Gastrocnemius medialis (tissue), 4 donors: ENCODE results near the gene THSD7B. TPM values are rescaled to one million over a fixed set of nuclear protein-coding genes. Genes with fewer than 3 reads are reported as not detected.

Source experiments
- ATAC-seq, 2 donors: fragments of 150-250 bp; one replicate each; pipeline ENCODE4 v1.9.1; 2016
- DNase-seq, 2 donors: peaks; one replicate each; pipeline ENCODE4 v3.0.0-alpha.2; 2019
- H3K27ac ChIP-seq, 4 donors: fragments of 200-600 bp; sonication (generic); 1 replicate in 1 of 4; 2 replicates in 3 of 4; pipeline ENCODE4 v1.5.1; 2016 to 2018; ENCODE audit warnings: mild to moderate bottlenecking in 2 of 4, moderate library complexity in 1 of 4
- H3K27me3 ChIP-seq, 3 donors: fragments of 200-600 bp; sonication (generic) in 2 of 3; 1 replicate in 1 of 3; 2 replicates in 2 of 3; pipeline versions ENCODE4 v1.5.1 to v1.6.0; 2016 to 2019; ENCODE audit warnings: mild to moderate bottlenecking in 1 of 3, moderate library complexity in 1 of 3
- H3K36me3 ChIP-seq, 2 donors: fragments of 200-600 bp; sonication (generic) in 1 of 2; one replicate each; pipeline ENCODE4 v1.5.1; 2017 to 2018
- H3K4me1 ChIP-seq, 2 donors: fragments of 200-600 bp; sonication (generic) in 1 of 2; one replicate each; pipeline ENCODE4 v1.5.1; 2016 to 2017; ENCODE audit warnings: mild to moderate bottlenecking in 2 of 2
- H3K4me3 ChIP-seq, 4 donors: fragments of 200-600 bp; sonication (generic) in 3 of 4; 1 replicate in 1 of 4; 2 replicates in 3 of 4; pipeline ENCODE4 v1.5.1; 2016 to 2019; ENCODE audit warnings: mild to moderate bottlenecking in 2 of 4
- H3K9me3 ChIP-seq, 3 donors: fragments of 200-600 bp; sonication (generic) in 2 of 3; 1 replicate in 1 of 3; 2 replicates in 2 of 3; pipeline ENCODE4 v1.5.1; 2016 to 2019
- CTCF ChIP-seq, 5 experiments: fragments of 450-650 bp in 3 of 5; fragments of 200-600 bp in 2 of 5; sonication (generic) in 2 of 5; IDR thresholded peaks in 4 of 5; conservative IDR thresholded peaks in 1 of 5; 1 replicate in 4 of 5; 2 replicates in 1 of 5; pipeline ENCODE4 v1.5.1; 2016 to 2019; ENCODE audit warnings: antibody characterized with exemption in 5 of 5, mild to moderate bottlenecking in 3 of 5, moderate library complexity in 3 of 5
- POLR2A ChIP-seq, 2 donors: fragments of 450-650 bp; IDR thresholded peaks; one replicate each; pipeline ENCODE4 v1.6.1; 2017; ENCODE audit warnings: antibody characterized with exemption in 2 of 2, mild to moderate bottlenecking in 2 of 2, moderate library complexity in 2 of 2
- in situ Hi-C, 4 donors: fragments of 200-750 bp; cut with MboI; loops; one replicate each; pipeline versions ENCODE4 v1.15.0 to v1.8.0; 2017; ENCODE audit warnings: low sequenced_read_pairs in 4 of 4
- intact Hi-C: fragments of 100-400 bp; cut with DNase I; formaldehyde crosslinking; loops from one replicate; pipeline ENCODE4 v1.15.1; 2023; ENCODE audit warnings: low total_unique reads
- total RNA-seq, 4 donors: library from RNA; depleted of rRNA; stranded (reverse); fragments of >200 nt; gene quantifications; one replicate each; pipeline versions ENCODE4 v1.1.0 to v1.2.3, GENCODE V29; 2016

The THSD7B gene
- total RNA-seq, 4 donors from 2014 or later = not detected

GRCh38 chr2:136985044-136985443 is 219.7 kb downstream of the THSD7B start:
- no peak for ATAC-seq
- intact Hi-C loops = no loop called here
- TF ChIP-seq CTCF (IDR thresholded peaks at IDR 0.05 in 4 of 5, conservative IDR thresholded peaks at IDR 0.05 in 1 of 5) (no peak), POLR2A (IDR thresholded peaks at IDR 0.05) (no peak)

GRCh38 chr2:136986605-136987221 is 221.4 kb downstream of the THSD7B start:
- DNase-seq (no peak), ATAC-seq (no peak)
- intact Hi-C loops (no loop called here), in situ Hi-C loops (no loop called here)
- H3K4me1 ChIP-seq = no peaks in the 10 kb centered on the region
- no peak for TF ChIP-seq POLR2A (IDR thresholded peaks at IDR 0.05)
- no peak for TF ChIP-seq CTCF (IDR thresholded peaks at IDR 0.05 in 4 of 5, conservative IDR thresholded peaks at IDR 0.05 in 1 of 5)
- H3K27me3 ChIP-seq = no peaks in the 10 kb centered on the region
- no peaks in the 10 kb centered on the region for H3K9me3 ChIP-seq
- H3K27ac ChIP-seq = no peak overlapping the region
- H3K4me3 ChIP-seq = no peak overlapping the region
- H3K36me3 ChIP-seq = no peaks in the 10 kb centered on the region

More at GRCh38 chr2:136985044-136985443, 219.7 kb downstream of the THSD7B start:
- Histone ChIP-seq H3K27ac (no peak overlapping the region), H3K9me3 (no peaks in the 10 kb centered on the region), H3K36me3 (no peaks in the 10 kb centered on the region), H3K27me3 (no peaks in the 10 kb centered on the region), H3K4me3 (no peak overlapping the region), H3K4me1 (no peaks in the 10 kb centered on the region)
- in situ Hi-C loops = no loop called here
- DNase-seq = no peak

- Histone ChIP-seq H3K27me3 (no peaks in the 10 kb centered on the region), H3K4me3 (no peak overlapping the region), H3K36me3 (no peaks in the 10 kb centered on the region), H3K9me3 (no peaks in the 10 kb centered on the region), H3K4me1 (no peaks in the 10 kb centered on the region), H3K27ac (no peak overlapping the region)
- ATAC-seq (no peak), DNase-seq (no peak)
- intact Hi-C loops (no loop called here), in situ Hi-C loops (no loop called here)
- TF ChIP-seq POLR2A (IDR thresholded peaks at IDR 0.05) (no peak), CTCF (IDR thresholded peaks at IDR 0.05 in 4 of 5, conservative IDR thresholded peaks at IDR 0.05 in 1 of 5) (no peak)
Observed at GRCh38 chr2:136990316-136990715, 225.0 kb downstream of the THSD7B start.

- no peaks in the 10 kb centered on the region for H3K4me1 ChIP-seq
- ATAC-seq = no peak
- no peaks in the 10 kb centered on the region for H3K36me3 ChIP-seq
- H3K4me3 ChIP-seq = no peak overlapping the region
- intact Hi-C loops (no loop called here), in situ Hi-C loops (no loop called here)
- TF ChIP-seq POLR2A (IDR thresholded peaks at IDR 0.05) (no peak), CTCF (IDR thresholded peaks at IDR 0.05 in 4 of 5, conservative IDR thresholded peaks at IDR 0.05 in 1 of 5) (no peak)
- H3K27me3 ChIP-seq = no peaks in the 10 kb centered on the region
- DNase-seq = no peak
- no peaks in the 10 kb centered on the region for H3K9me3 ChIP-seq
- no peak overlapping the region for H3K27ac ChIP-seq
Observed at GRCh38 chr2:136994793-136995192, 229.4 kb downstream of the THSD7B start.

GRCh38 chr2:136997557-136997956 is 232.2 kb downstream of the THSD7B start:
- TF ChIP-seq CTCF (IDR thresholded peaks at IDR 0.05 in 4 of 5, conservative IDR thresholded peaks at IDR 0.05 in 1 of 5) (no peak), POLR2A (IDR thresholded peaks at IDR 0.05) (no peak)
- no peak overlapping the region for H3K4me3 ChIP-seq
- no peaks in the 10 kb centered on the region for H3K4me1 ChIP-seq
- in situ Hi-C loops (no loop called here), intact Hi-C loops (no loop called here)
- no peaks in the 10 kb centered on the region for H3K27me3 ChIP-seq
- no peak for DNase-seq
- H3K27ac ChIP-seq = no peak overlapping the region
- no peak for ATAC-seq
- no peaks in the 10 kb centered on the region for H3K36me3 ChIP-seq
- H3K9me3 ChIP-seq = no peaks in the 10 kb centered on the region
